Neural progenitor cell (in vitro differentiated cells): Measurements from ENCODE around the gene NINJ2.

Experiments
- EZH2 ChIP-seq: fragments of 200-600 bp; sonication (generic); IDR thresholded peaks from 2 replicates; pipeline ENCODE4 v1.6.1; 2017; ENCODE audit warnings: antibody characterized with exemption, mild to moderate bottlenecking, moderate library complexity
- EZH2phosphoT487 ChIP-seq: fragments of 200-600 bp; sonication (generic); IDR thresholded peaks from 2 replicates; pipeline ENCODE4 v1.6.1; 2017; ENCODE audit warnings: antibody characterized with exemption
- TF ChIP-seq, protein P1 (sequence below): fragments of 200-600 bp; sonication (generic); IDR thresholded peaks from 2 replicates; pipeline ENCODE4 v1.5.1; 2017; ENCODE audit warnings: antibody characterized with exemption, mild to moderate bottlenecking

DNA sequence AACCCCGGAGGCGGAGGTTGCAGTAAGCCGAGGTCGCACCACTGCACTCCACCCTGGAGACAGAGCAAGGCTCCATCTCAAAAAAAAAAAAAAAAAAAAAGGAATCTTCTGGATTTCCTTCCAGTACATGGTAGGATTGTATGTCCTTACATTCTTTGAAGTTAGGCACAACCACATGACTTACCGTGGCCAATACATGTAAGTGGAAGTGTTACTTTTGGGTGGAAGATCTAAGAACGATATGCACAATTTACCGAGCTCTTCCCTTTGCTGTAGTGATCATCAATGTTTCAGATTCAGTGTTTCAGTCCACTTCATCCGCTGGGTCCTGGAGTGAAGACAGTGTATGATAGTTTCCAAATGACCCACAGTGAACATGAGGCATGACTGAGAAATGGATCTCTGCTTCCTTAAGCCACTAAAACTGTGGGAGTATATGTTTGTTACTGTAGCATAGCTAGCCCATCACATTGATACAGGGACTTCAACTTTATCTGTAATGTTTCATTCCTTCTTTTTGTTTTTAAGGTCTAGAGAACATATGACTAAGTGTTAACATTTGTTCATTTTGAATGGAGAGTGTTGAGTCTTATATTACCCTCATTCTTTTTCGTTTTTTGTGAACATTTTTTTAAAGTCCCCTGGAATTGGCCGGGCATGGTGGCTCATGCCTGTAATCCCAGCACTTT lies 18.5 kb upstream of the NINJ2 start:
- TF ChIP-seq EZH2 (no peak), EZH2phosphoT487 (no peak)
- TF ChIP-seq, protein P1, sequence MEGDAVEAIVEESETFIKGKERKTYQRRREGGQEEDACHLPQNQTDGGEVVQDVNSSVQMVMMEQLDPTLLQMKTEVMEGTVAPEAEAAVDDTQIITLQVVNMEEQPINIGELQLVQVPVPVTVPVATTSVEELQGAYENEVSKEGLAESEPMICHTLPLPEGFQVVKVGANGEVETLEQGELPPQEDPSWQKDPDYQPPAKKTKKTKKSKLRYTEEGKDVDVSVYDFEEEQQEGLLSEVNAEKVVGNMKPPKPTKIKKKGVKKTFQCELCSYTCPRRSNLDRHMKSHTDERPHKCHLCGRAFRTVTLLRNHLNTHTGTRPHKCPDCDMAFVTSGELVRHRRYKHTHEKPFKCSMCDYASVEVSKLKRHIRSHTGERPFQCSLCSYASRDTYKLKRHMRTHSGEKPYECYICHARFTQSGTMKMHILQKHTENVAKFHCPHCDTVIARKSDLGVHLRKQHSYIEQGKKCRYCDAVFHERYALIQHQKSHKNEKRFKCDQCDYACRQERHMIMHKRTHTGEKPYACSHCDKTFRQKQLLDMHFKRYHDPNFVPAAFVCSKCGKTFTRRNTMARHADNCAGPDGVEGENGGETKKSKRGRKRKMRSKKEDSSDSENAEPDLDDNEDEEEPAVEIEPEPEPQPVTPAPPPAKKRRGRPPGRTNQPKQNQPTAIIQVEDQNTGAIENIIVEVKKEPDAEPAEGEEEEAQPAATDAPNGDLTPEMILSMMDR, result no peak
